ENCODE measurements around the gene PGS1.

PGS1 gene

GRCh38 chr17:78409191-78409928 lies 30.9 kb downstream of the PGS1 start:
- DNase-seq = no peak

- no peak for DNase-seq
Measured at GRCh38 chr17:78411241-78411857, 32.9 kb downstream of the PGS1 start.

GRCh38 chr17:78412403-78412802 lies 34.0 kb downstream of the PGS1 start:
- DNase-seq = peak; percentile 78

GRCh38 chr17:78414178-78415162 lies 36.0 kb downstream of the PGS1 start:
- DNase-seq = peak; percentile 66

GRCh38 chr17:78415821-78416711 lies 37.6 kb downstream of the PGS1 start:
- DNase-seq = no peak

GRCh38 chr17:78416791-78417530 lies 38.5 kb downstream of the PGS1 start:
- DNase-seq = no peak

- no peak for DNase-seq
Measured at GRCh38 chr17:78417531-78417909, 39.1 kb downstream of the PGS1 start.

- DNase-seq = no peak
Measured at GRCh38 chr17:78418326-78419026, 40.0 kb downstream of the PGS1 start.

- DNase-seq = no peak
Measured at GRCh38 chr17:78419970-78420815, 41.7 kb downstream of the PGS1 start.

- DNase-seq = no peak
Measured at GRCh38 chr17:78421084-78421533, 42.7 kb downstream of the PGS1 start.

- peak; percentile 87 for DNase-seq
Measured at GRCh38 chr17:78421534-78422266, 43.3 kb downstream of the PGS1 start.

- DNase-seq = no peak
Measured at GRCh38 chr17:78422267-78422605, 43.8 kb downstream of the PGS1 start.

- DNase-seq = no peak
Measured at GRCh38 chr17:78422872-78423588, 44.6 kb downstream of the PGS1 start.

- no peak for DNase-seq
Measured at GRCh38 chr17:78423961-78424675, 45.7 kb downstream of the PGS1 start.

GRCh38 chr17:78425429-78425828 lies 47.0 kb downstream of the PGS1 start:
- DNase-seq = no peak

- DNase-seq = no peak
Measured at GRCh38 chr17:78426293-78426879, 47.9 kb downstream of the PGS1 start.

- no peak for DNase-seq
Measured at GRCh38 chr17:78427140-78427539, 48.7 kb downstream of the PGS1 start.

Measured in activated CD8-positive, alpha-beta memory T cell treated with anti-CD3 and anti-CD28 coated beads, Interleukin-2, amount 50 U/mL, for 48 hours (primary cell).